ENCODE data around the gene INCENP.

Gene INCENP

DNA sequence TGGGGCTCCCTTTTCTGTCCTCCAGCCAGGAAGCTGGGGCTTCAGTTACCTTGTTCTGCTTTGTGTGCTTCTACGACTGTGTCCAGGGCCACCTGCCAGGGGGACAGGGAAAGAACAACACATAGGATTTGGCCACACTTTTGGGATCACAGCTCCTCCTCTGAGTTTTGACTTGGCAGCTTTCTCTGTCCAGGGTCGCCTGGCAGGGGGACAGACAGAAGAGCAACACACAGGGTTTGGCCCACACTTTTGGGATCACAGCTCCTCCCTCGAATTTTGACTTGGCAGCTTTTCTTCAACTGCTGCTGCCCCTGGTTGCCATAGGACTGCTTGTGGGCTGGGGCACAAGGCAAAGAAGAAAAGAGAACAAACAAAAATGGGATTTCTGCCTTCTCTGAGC lies 19.1 kb downstream of the INCENP start:
- DNase-seq = no peak
- no peak overlapping the region for H3K27ac Mint-ChIP-seq
- peaks cover 95% of the 10 kb centered on the region for H3K36me3 Mint-ChIP-seq (ENCODE audit: low read depth)
- no peaks in the 10 kb centered on the region for H3K27me3 Mint-ChIP-seq
- no peak overlapping the region for H3K4me3 Mint-ChIP-seq
- no peaks in the 10 kb centered on the region for H3K9me3 Mint-ChIP-seq
- H3K4me1 Mint-ChIP-seq (ENCODE audit: low read depth) = no peaks in the 10 kb centered on the region

DNA sequence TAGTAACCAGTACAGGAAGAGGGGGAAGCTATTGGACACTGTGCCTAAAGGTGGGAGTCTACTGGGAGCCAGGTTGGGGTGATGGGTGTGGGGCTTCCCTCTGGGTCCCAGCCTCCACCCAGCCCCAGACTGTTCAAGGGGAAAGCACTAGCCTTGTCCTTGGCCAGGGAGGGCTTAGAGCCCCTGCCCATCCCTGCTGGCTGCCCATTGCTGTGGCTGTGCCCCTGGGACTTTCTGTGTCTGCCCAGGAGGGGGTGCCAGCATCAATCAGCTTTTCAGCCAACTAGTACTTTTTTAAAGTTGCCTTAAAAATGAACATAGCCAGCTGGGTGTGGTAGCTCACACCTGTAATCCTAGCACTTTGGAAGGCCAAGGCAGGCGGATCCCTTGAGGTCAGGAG lies 19.9 kb downstream of the INCENP start:
- Mint-ChIP-seq H3K36me3 (ENCODE audit: low read depth) (peaks cover 92% of the 10 kb centered on the region), H3K4me3 (no peak overlapping the region), H3K9me3 (no peaks in the 10 kb centered on the region), H3K27ac (no peak overlapping the region), H3K27me3 (no peaks in the 10 kb centered on the region), H3K4me1 (ENCODE audit: low read depth) (no peaks in the 10 kb centered on the region)
- DNase-seq = peak; percentile 13

DNA sequence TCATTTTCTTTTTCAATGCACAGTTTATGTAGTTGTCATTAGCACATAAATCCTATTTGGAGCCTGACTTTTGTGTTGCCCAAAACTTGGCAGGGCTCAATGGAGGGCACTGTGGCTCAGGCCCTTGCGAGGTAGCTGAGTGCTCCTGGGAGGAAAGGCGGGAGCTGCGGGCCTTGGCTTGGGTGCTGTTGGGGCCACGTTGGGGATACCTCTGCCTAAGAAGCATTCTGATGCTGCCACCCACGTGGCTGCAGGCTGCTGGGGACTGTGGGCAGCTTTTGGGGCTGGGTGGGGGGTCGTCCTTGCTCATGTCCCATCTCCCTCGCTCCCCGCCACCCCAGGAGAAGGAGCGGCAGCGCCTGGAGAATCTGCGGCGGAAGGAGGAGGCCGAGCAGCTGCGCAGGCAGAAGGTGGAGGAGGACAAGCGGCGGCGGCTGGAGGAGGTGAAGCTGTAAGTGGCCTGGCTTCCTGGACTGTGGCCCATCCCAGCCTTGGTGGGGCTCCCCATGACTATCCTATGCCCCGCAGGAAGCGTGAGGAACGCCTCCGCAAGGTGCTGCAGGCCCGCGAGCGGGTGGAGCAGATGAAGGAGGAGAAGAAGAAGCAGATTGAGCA lies 20.9 kb downstream of the INCENP start:
- Mint-ChIP-seq H3K9me3 (no peaks in the 10 kb centered on the region), H3K36me3 (ENCODE audit: low read depth) (peaks cover 92% of the 10 kb centered on the region), H3K27me3 (no peaks in the 10 kb centered on the region), H3K4me3 (no peak overlapping the region), H3K4me1 (ENCODE audit: low read depth) (no peaks in the 10 kb centered on the region), H3K27ac (no peak overlapping the region)
- peak; percentile 15 for DNase-seq

DNA sequence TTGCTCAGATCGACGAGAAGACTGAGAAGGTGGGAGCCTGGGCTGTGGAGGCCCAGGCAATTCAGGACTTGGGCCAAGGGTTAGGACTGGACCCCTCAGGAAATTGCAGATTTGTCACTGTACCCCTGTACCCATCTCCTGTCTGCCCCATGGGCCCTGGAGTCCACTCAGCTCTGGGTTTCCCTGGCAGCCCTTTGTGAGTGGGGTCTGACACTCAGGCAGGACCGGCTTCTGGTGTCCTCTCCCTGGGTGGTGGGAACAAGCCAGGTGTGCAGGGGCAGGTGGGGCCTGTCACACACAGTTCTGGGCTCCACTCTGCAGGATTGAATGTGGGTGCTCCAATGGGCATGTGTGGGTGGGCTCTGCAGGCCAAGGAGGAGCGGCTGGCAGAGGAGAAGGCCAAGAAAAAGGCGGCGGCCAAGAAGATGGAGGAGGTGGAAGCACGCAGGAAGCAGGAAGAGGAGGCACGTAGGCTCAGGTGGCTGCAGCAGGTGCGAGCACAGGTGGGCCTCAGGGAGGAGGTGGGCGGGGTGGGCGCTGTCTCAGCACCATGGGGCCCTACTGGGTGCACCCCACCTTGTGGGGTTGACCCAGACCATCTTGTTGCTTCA lies 21.6 kb downstream of the INCENP start:
- no peak overlapping the region for H3K27ac Mint-ChIP-seq
- peaks cover 92% of the 10 kb centered on the region for H3K36me3 Mint-ChIP-seq (ENCODE audit: low read depth)
- H3K4me3 Mint-ChIP-seq = no peak overlapping the region

DNA sequence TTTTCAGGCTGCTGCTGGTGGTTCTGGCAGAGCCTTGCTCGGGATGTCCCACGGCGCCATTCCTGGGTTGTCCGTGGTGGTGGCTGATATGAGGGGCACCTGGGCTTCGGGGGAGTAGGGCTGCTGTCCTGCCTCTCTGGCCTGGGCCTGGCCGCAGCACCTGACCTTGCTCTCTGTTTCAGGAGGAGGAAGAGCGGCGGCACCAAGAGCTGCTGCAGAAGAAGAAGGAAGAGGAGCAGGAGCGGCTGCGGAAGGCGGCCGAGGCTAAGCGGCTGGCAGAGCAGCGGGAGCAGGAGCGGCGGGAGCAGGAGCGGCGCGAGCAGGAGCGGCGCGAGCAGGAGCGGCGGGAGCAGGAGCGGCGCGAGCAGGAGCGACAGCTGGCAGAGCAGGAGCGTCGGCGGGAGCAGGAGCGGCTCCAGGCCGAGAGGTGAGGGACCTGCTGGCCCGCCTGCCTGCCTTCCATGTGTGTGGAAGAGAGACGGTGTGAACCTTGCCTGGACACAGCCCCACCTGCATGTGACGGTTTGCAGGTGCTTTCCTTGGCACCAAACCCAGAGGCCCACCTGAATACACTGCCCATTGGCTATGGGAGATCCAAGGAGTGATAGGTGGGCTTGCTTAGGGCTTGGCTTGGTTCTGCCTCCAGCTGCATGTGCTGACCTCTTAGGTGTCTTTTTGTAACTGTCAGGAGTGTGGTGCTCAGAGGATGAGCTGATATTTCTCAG lies 22.8 kb downstream of the INCENP start:
- peak; percentile 15 for DNase-seq
- Mint-ChIP-seq H3K4me3 (no peak overlapping the region), H3K36me3 (ENCODE audit: low read depth) (peaks cover 92% of the 10 kb centered on the region), H3K4me1 (ENCODE audit: low read depth) (no peaks in the 10 kb centered on the region), H3K27me3 (no peaks in the 10 kb centered on the region), H3K9me3 (no peaks in the 10 kb centered on the region), H3K27ac (no peak overlapping the region)

More for the DNA sequence above, 21.6 kb downstream of the INCENP start:
- no peaks in the 10 kb centered on the region for H3K4me1 Mint-ChIP-seq (ENCODE audit: low read depth)
- no peaks in the 10 kb centered on the region for H3K9me3 Mint-ChIP-seq
- DNase-seq = peak; percentile 13
- no peaks in the 10 kb centered on the region for H3K27me3 Mint-ChIP-seq

DNA sequence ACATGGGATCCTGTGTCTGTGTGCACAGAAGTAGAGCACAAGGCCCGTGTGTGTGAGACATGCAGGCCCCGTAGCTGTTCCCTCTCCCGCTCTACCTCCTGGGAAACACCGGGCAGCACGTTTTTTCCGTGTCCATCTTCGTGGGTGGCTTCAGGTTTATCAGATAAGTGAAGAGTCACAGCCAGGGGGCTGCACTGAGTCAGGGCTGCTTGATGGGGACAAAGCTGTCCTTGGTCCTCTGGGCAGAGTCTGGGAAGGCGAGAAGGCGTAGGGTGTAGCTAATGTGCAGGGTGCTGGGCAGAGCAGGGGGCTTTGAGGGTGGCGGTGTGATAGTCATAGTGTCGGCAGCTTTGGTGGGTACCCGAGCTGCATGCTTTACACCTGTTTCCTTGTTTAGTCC lies 23.7 kb downstream of the INCENP start:
- no peaks in the 10 kb centered on the region for H3K27me3 Mint-ChIP-seq
- DNase-seq = peak; percentile 17
- peaks cover 90% of the 10 kb centered on the region for H3K36me3 Mint-ChIP-seq (ENCODE audit: low read depth)
- H3K9me3 Mint-ChIP-seq = no peaks in the 10 kb centered on the region
- H3K4me3 Mint-ChIP-seq = no peak overlapping the region
- H3K27ac Mint-ChIP-seq = no peak overlapping the region
- no peaks in the 10 kb centered on the region for H3K4me1 Mint-ChIP-seq (ENCODE audit: low read depth)

DNA sequence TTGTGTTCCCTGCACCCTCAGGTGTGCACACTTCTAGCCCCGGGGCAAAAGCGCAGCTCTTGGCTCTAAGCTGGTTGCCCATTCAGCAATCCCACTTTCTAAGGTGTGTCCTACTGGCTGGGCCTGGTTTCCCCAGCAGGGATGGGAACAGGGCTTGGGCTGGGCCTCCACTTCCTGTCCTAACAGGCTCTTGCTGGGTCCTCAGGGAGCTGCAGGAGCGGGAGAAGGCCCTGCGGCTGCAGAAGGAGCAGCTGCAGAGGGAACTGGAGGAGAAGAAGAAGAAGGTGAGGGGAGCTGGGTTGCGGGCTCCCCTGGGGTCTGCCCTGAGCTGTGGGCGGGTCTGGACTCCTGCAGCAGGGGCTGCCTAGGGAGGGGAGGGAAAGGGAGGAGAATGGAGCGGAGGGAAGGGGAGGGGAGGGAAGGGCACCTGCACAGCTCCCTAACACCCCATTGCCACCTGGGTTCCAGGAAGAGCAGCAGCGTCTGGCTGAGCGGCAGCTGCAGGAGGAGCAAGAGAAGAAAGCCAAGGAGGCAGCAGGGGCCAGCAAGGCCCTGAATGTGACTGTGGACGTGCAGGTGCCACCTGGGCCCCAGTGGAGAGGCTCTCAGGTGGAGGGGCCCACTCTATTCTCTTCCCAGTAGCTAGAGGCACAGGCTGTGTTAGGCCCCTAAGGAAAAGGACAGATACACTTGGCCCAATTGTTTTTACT lies 24.6 kb downstream of the INCENP start:
- Mint-ChIP-seq H3K27me3 (no peaks in the 10 kb centered on the region), H3K9me3 (no peaks in the 10 kb centered on the region), H3K4me3 (no peak overlapping the region), H3K27ac (no peak overlapping the region), H3K36me3 (ENCODE audit: low read depth) (peaks cover 90% of the 10 kb centered on the region), H3K4me1 (ENCODE audit: low read depth) (no peaks in the 10 kb centered on the region)
- DNase-seq = peak; percentile 11

DNA sequence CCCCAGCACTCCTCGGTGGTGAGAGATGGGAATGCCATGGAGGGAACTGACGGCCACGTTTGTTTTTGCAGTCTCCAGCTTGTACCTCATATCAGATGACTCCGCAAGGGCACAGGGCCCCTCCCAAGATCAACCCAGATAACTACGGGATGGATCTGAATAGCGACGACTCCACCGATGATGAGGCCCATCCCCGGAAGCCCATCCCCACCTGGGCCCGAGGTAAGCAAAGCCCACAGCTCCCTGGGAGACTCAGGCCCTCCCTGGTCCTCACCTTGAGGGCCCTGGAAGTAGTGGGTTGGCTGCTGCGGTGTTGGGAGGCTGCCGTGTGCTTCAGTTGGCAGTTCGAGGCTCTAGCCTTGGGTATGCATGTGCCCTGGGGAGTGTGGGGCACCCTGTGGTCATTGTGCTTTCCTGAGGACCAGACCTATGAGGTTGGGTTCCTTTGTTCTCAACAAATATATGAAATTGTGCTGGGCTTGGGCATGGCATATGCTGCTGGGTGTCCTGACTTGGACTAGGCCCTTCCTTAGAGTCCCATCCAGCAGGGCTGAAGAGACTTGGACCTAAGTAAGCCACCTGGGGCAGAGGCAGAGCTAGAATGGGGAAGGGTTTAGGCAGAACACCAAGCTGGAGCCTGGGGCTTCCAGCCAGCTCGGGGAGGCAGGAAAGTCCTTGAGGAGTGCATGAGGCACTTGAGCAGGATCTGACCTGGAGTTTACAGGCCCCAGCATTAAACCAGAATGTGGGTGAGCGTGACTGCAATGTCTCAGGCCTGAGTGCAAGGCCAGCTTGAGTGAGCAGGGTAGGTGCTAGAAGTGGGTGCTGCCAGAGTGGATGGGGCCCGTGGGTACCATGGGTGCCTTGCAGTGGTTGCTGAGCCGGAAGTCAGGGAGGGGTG lies 26.4 kb downstream of the INCENP start:
- DNase-seq = peak; percentile 21
- Mint-ChIP-seq H3K4me1 (ENCODE audit: low read depth) (no peaks in the 10 kb centered on the region), H3K4me3 (no peak overlapping the region), H3K9me3 (no peaks in the 10 kb centered on the region), H3K27me3 (no peaks in the 10 kb centered on the region), H3K27ac (no peak overlapping the region), H3K36me3 (ENCODE audit: low read depth) (peaks cover 87% of the 10 kb centered on the region)

DNA sequence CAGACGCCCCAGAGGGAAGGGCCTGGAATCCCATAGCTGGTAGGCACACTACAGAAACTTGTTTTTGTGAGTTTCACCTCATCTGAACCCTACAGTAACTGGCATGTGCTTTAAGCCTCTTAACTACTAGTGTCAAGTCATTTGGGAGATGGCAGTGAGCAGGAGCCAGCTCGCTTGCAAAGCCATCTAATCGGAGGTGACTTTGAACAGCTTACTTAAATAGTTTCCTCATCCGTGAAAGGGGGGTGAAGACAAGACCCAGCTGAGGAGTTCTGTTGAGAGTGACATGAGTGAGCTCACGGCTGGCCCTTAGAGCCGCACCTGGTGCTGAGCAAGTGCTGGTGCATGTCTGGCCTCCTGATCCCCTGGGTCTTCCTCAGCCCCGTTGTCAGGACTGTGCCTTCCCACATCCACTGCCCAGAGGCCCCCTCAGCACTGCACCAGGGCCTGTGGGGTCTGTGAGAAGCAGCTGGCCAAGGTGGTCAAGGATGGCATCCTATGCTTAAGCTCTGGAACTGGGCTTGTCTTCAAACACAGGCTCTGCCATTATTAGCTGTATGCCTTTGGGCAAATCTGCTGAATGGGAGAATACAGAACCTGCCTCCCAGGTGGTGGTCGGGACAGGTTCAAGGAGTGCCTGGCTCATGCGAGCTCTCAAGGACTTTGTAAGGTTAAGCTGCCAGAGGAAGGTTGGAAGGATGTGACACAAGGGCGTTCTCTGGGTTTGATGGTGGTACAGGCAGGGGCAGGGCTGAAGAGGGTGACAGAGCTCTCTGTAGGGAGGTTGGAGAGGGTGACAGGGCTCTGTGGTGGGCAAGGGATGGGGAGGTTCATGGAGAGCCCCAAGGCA lies 27.3 kb downstream of the INCENP start:
- Mint-ChIP-seq H3K27ac (no peak overlapping the region), H3K36me3 (ENCODE audit: low read depth) (peaks cover 78% of the 10 kb centered on the region), H3K4me1 (ENCODE audit: low read depth) (no peaks in the 10 kb centered on the region), H3K9me3 (no peaks in the 10 kb centered on the region), H3K4me3 (no peak overlapping the region), H3K27me3 (no peaks in the 10 kb centered on the region)
- no peak for DNase-seq

DNA sequence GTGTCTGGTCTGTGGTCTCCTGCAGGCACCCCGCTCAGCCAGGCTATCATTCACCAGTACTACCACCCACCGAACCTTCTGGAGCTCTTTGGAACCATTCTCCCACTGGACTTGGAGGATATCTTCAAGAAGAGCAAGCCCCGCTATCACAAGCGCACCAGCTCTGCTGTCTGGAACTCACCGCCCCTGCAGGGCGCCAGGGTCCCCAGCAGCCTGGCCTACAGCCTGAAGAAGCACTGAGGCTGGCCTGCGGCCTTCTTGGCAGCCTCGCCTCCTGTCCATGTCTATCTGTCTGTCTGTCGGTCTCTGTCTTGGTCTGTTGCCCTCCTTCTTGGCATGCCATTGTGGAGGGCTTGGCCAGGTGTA lies 27.9 kb downstream of the INCENP start:
- Mint-ChIP-seq H3K4me1 (ENCODE audit: low read depth) (no peaks in the 10 kb centered on the region), H3K4me3 (no peak overlapping the region), H3K9me3 (no peaks in the 10 kb centered on the region), H3K27me3 (no peaks in the 10 kb centered on the region), H3K27ac (no peak overlapping the region), H3K36me3 (ENCODE audit: low read depth) (peaks cover 72% of the 10 kb centered on the region)
- DNase-seq = peak; percentile 24

DNA sequence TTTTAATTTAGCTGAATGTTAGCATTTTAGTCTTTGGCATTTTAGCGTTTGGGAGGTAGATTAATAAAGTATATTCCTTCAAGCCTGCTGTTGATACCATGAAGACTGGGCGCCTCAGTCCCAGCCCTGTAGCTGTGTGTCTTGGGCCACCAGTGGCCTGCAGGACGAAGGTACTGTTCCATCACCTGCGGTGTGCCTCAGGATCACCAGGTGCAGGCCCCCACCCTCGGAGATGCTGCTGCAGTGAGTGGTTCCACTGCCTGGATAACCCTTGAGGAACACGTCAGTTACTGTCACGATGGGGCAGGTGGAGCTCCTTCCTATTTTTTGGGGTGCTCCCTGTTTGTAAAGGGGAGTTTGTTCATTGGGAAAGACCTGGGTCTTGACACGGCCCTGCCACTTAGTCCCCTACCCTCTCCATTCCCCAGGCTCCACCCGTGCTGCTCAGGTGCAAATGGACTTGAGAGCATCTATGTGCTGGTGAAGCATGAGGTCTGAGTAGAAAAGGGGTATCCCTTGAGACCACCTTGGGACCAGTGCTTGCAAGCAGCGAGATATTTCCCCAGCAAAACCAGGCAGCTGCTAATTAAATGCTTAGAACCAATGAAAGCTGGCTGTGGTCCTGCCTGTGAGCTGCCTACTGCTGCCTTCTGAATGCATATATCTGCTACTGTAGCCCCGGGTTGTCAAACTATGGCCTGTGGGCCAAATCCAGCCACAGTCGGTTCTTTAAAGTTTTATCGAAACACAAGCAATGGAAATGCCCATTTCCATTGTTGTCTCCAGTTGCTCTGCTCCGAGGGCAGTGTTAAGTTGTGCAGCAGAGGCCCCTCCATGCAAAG lies 28.7 kb downstream of the INCENP start:
- peaks cover 64% of the 10 kb centered on the region for H3K36me3 Mint-ChIP-seq (ENCODE audit: low read depth)
- H3K27ac Mint-ChIP-seq = no peak overlapping the region
- no peak overlapping the region for H3K4me3 Mint-ChIP-seq
- no peak for DNase-seq
- no peaks in the 10 kb centered on the region for H3K4me1 Mint-ChIP-seq (ENCODE audit: low read depth)
- H3K9me3 Mint-ChIP-seq = no peaks in the 10 kb centered on the region
- no peaks in the 10 kb centered on the region for H3K27me3 Mint-ChIP-seq

DNA sequence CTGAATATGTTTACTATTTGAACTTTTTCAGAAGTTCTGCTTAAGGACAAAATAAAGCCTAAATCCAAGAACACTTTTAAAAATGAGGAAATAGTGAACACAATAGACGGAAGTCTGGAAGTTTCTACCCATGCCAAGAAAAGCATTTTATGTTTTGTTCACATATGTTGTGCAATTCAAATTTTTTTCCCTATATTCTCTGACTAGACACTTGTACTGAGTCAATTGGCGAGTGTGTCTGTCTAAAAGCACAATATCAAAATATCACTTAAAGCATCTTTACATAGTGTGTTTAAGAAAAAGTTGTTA lies 29.2 kb downstream of the INCENP start:
- Mint-ChIP-seq H3K36me3 (ENCODE audit: low read depth) (peaks cover 59% of the 10 kb centered on the region), H3K27ac (no peak overlapping the region), H3K27me3 (no peaks in the 10 kb centered on the region), H3K4me3 (no peak overlapping the region), H3K4me1 (ENCODE audit: low read depth) (no peaks in the 10 kb centered on the region), H3K9me3 (no peaks in the 10 kb centered on the region)
- DNase-seq = no peak

DNA sequence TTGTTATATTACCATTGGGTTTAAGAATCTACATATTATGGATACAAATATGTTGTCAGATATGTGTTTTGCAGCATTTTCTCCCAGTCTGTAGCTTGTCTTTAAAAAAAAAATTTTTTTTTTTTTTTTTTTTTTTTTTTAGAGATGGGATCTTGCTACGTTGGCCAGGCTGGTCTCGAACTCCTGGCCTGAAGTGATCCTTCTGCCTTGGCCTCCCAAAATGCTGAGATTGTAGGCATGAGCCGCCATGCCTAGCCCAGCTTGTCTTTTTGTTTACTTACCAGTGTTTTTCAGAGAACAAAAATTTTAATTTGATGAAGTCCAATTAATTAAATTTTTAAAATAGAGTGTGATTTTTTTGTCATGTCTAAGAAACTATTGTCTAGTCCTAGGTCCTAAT lies 29.8 kb downstream of the INCENP start:
- DNase-seq = no peak
- Mint-ChIP-seq H3K4me1 (ENCODE audit: low read depth) (no peaks in the 10 kb centered on the region), H3K27me3 (no peaks in the 10 kb centered on the region), H3K9me3 (no peaks in the 10 kb centered on the region), H3K27ac (no peak overlapping the region), H3K4me3 (no peak overlapping the region), H3K36me3 (ENCODE audit: low read depth) (peaks cover 55% of the 10 kb centered on the region)
